Measurements from ENCODE around the gene PIGW.

DNA sequence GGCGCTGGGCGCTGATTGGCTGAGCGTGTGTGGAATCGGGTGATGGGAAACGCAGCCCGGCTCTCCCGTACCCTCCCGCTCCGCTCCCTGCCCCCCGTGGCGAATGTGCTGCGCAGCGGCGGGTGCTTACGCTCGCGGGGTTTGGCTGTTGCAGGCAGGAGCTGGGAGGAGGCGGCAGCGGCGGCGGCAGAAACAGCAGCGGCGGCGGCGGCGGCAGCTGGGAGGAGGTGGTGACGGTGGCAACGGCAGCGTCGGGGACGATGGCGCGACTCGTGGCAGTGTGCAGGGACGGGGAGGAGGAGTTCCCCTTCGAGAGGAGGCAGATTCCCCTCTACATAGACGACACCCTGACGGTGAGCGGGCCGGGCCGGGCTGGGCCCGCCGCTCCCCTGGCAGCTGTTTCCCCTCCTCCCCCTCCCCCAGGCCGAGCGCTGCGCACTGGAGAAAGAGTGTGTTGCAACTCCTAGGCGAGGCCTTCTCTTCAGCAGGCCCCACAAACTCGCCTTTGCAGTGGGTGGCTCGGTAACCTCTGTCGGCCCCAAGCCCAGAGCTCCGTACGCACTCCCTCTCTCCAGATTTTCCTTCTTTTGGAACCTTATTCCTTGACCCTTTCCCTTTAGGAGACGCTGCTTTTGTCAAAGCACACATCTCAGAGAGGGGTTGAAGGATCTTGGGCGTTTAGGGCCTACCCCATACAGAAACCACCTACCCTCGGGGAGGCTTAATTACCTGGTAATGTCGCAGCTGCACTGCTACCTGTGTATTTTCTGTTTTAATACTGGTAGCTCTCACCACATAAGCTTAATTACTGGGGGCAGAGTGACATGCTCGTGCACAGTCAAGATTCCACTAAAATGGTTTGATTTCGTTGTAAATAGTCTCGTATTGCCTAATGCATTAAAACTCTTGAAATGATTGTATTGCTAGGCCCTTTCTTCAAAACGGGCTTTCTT lies 11.0 kb downstream of the PIGW start:
- TF ChIP-seq RAD21 (IDR thresholded peaks at IDR 0.05 in 1 of 2, conservative IDR thresholded peaks at IDR 0.05 in 1 of 2; ENCODE audit: low read depth in 2 of 2, low read length in 2 of 2) (no peak), CTCF (IDR thresholded peaks at IDR 0.05; ENCODE audit: control extremely low read depth in 1 of 3, insufficient read depth in 1 of 3, low read depth in 1 of 3, low read length in 3 of 3) (no peak), TBP (IDR thresholded peaks at IDR 0.05; ENCODE audit: low read depth, low read length) (no peak; the same call in 1 of the 2 replicates), KDM1A (IDR thresholded peaks at IDR 0.05; ENCODE audit: borderline replicate concordance, low read length) (no peak), SIRT6 (IDR thresholded peaks at IDR 0.05; ENCODE audit: low read length) (no peak), EZH2 (IDR thresholded peaks at IDR 0.05; ENCODE audit: low read depth, low read length, severe bottlenecking) (no peak), POLR2A (IDR thresholded peaks at IDR 0.05; ENCODE audit: control extremely low read depth in 1 of 2, low read depth in 2 of 2, low read length in 2 of 2) (peak; percentile 64 to 72)

Measured in H1 (cell line).